Measurements from ENCODE around the gene PDZD2.

The PDZD2 gene

DNA sequence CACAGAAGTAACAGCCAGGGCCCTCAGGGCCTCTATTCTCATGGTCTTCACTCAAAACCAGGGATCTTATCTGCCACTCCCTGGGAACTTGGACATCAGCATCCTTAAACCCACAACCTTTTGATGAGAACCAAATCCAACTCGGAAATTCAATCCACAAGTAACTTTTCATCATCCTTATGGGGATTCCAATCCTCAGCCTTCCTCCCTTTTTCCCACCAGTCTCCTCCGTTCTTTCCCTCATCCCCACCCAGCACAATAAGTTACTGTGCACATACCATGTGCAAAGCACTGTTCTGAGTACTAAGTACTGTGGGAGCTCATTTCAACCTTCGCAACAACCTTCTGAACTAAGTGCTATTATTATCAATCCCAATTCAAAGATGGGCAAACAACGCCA lies 518.1 kb downstream of the PDZD2 start:
- H3K4me3 ChIP-seq (ENCODE audit: low read length): no peak overlapping the region
- H3F3A ChIP-seq (ENCODE audit: insufficient read depth, low read length): peaks cover 8% of the 10 kb centered on the region; the same call in 1 of the 2 replicates
- H3K9me2 ChIP-seq (replicated peaks; ENCODE audit: insufficient read depth, low read length): no peaks in the 10 kb centered on the region
- TF ChIP-seq EZH2phosphoT487 (IDR thresholded peaks at IDR 0.05; ENCODE audit: low read length): no peak
- TF ChIP-seq, protein P1, sequence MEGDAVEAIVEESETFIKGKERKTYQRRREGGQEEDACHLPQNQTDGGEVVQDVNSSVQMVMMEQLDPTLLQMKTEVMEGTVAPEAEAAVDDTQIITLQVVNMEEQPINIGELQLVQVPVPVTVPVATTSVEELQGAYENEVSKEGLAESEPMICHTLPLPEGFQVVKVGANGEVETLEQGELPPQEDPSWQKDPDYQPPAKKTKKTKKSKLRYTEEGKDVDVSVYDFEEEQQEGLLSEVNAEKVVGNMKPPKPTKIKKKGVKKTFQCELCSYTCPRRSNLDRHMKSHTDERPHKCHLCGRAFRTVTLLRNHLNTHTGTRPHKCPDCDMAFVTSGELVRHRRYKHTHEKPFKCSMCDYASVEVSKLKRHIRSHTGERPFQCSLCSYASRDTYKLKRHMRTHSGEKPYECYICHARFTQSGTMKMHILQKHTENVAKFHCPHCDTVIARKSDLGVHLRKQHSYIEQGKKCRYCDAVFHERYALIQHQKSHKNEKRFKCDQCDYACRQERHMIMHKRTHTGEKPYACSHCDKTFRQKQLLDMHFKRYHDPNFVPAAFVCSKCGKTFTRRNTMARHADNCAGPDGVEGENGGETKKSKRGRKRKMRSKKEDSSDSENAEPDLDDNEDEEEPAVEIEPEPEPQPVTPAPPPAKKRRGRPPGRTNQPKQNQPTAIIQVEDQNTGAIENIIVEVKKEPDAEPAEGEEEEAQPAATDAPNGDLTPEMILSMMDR (IDR thresholded peaks at IDR 0.05; ENCODE audit: low read length): no peak
- no peaks in the 10 kb centered on the region for H3K27me3 ChIP-seq (replicated peaks; ENCODE audit: insufficient read depth, low read length)
- H4K20me1 ChIP-seq (ENCODE audit: insufficient read depth, low read length): peaks cover 57% of the 10 kb centered on the region
- H3K9me3 ChIP-seq (replicated peaks; ENCODE audit: insufficient read depth, low read length): no peaks in the 10 kb centered on the region
- no peak overlapping the region for H3K9ac ChIP-seq (ENCODE audit: low read length)
- peaks cover 95% of the 10 kb centered on the region for H3K79me2 ChIP-seq (ENCODE audit: low read length)
- peaks cover 45% of the 10 kb centered on the region for H3K4me1 ChIP-seq (ENCODE audit: low read length)
- H3K4me2 ChIP-seq (ENCODE audit: low read depth, low read length): no peak overlapping the region
- H3K27ac ChIP-seq (ENCODE audit: low read length): no peak overlapping the region
- DNase-seq: no peak
- peaks cover 3% of the 10 kb centered on the region; the same call in 1 of the 2 replicates for H3K36me3 ChIP-seq (replicated peaks; ENCODE audit: insufficient read depth, low read length)
- no peak overlapping the region for H2AFZ ChIP-seq (ENCODE audit: low read length)

DNA sequence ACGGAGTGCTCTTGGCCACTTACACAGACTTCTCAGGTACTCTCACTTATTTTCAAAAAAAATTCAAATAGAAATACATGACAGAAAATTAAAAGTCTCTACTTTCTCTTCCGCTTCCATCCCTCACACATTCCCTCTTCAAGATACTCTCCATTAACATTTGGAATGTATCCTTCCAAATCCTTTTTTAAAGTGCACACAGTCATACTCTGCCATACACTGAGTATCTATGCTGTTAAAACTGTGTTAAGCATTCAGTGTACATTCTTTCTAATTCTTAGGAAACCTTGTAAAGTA lies 519.7 kb downstream of the PDZD2 start:
- Histone ChIP-seq H4K20me1 (ENCODE audit: insufficient read depth, low read length) (peaks cover 48% of the 10 kb centered on the region), H3K79me2 (ENCODE audit: low read length) (peaks cover 95% of the 10 kb centered on the region), H3K9me3 (replicated peaks; ENCODE audit: insufficient read depth, low read length) (no peaks in the 10 kb centered on the region), H3K4me3 (ENCODE audit: low read length) (no peak overlapping the region), H3K9ac (ENCODE audit: low read length) (no peak overlapping the region), H3K27ac (ENCODE audit: low read length) (no peak overlapping the region), H3F3A (ENCODE audit: insufficient read depth, low read length) (peaks cover 12% of the 10 kb centered on the region; the same call in 1 of the 2 replicates), H3K4me2 (ENCODE audit: low read depth, low read length) (no peak overlapping the region), H3K36me3 (replicated peaks; ENCODE audit: insufficient read depth, low read length) (no peaks in the 10 kb centered on the region; the same call in 1 of the 2 replicates), H3K27me3 (replicated peaks; ENCODE audit: insufficient read depth, low read length) (no peaks in the 10 kb centered on the region), H3K4me1 (ENCODE audit: low read length) (peaks cover 50% of the 10 kb centered on the region), H3K9me2 (replicated peaks; ENCODE audit: insufficient read depth, low read length) (no peaks in the 10 kb centered on the region), H2AFZ (ENCODE audit: low read length) (no peak overlapping the region)
- TF ChIP-seq EZH2 (optimal IDR thresholded peaks at IDR 0.05; ENCODE audit: low read depth, low read length): no peak
- no peak for TF ChIP-seq EZH2phosphoT487 (IDR thresholded peaks at IDR 0.05; ENCODE audit: low read length)
- no peak for DNase-seq

DNA sequence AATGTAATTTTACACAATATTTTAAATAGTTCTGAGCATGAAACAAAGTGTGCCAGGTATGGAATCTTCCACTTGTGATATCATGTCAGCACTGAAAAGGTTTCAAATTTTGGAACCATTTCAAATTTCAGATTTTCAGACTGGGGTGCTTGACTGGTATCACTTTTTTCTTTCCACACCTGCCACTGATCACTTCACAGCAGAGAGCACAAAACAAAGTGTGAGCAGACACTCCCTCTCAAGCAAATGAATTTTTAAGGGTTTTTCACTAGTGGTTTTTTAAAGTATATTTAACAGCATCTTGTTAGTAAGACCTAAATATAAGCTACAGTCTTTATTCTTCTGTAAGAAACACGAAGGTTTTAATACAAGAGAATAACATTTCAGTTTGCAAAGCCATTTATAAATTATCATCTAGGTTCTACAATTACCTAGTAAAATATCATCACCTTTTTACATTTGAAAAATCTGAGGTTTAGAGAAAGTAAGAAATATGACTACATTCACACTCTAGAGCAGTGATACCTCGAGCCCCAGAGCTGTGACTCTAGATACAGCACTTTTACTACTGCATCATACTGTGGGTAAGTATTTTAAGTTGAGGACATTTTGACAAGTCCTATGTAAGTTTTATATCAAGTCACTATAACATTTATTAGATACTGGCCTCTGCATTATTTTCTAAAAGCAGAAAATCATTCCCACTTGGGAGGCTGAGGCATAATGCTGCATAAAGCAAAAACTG lies 520.6 kb downstream of the PDZD2 start:
- peaks cover 43% of the 10 kb centered on the region for H3K4me1 ChIP-seq (ENCODE audit: low read length)

More for the DNA sequence above, 520.6 kb downstream of the PDZD2 start:
- Histone ChIP-seq H3K9me2 (replicated peaks; ENCODE audit: insufficient read depth, low read length) (no peaks in the 10 kb centered on the region), H3K27ac (ENCODE audit: low read length) (no peak overlapping the region), H3K4me3 (ENCODE audit: low read length) (no peak overlapping the region), H2AFZ (ENCODE audit: low read length) (no peak overlapping the region), H3F3A (ENCODE audit: insufficient read depth, low read length) (peaks cover 20% of the 10 kb centered on the region), H3K9me3 (replicated peaks; ENCODE audit: insufficient read depth, low read length) (no peaks in the 10 kb centered on the region), H4K20me1 (ENCODE audit: insufficient read depth, low read length) (peaks cover 40% of the 10 kb centered on the region), H3K27me3 (replicated peaks; ENCODE audit: insufficient read depth, low read length) (no peaks in the 10 kb centered on the region), H3K4me2 (ENCODE audit: low read depth, low read length) (no peak overlapping the region), H3K79me2 (ENCODE audit: low read length) (peaks cover 95% of the 10 kb centered on the region), H3K9ac (ENCODE audit: low read length) (no peak overlapping the region), H3K36me3 (replicated peaks; ENCODE audit: insufficient read depth, low read length) (no peaks in the 10 kb centered on the region; the same call in 1 of the 2 replicates)
- TF ChIP-seq, protein P1 (IDR thresholded peaks at IDR 0.05; ENCODE audit: low read length): no peak
- TF ChIP-seq EZH2 (optimal IDR thresholded peaks at IDR 0.05; ENCODE audit: low read depth, low read length) (no peak), EZH2phosphoT487 (IDR thresholded peaks at IDR 0.05; ENCODE audit: low read length) (no peak)
- no peak for DNase-seq

Data from MM.1S (cell line).